NCI-H2171 treated with DMSO at 0.1 percent for 48 hours (cell line): ENCODE measurements around the gene CPNE9.

Experiments
- DNase-seq: peaks from one replicate; lab custom pipeline; 2025; lab: John Stamatoyannopoulos, UW

Gene CPNE9

DNA sequence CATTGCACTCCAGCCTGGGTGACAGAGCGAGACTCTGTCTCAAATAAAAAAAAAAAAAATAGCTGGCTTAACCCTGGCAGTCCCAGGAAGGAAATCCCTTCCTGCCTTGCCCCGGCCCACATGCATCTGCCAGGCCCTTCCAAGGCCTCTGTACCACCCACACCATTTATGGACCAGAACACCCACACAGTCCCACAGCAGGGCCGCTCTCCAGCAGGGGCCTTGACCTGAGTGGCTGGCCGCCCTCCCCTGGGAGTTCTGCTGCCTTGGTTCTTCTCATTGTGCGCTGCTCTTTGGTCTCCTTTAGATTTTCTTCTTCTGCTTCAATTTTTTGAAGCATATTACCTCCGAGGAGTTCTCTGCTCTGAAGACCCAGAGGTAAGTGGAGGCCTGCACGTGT lies 16.1 kb upstream of the CPNE9 start:
- no peak for DNase-seq

DNA sequence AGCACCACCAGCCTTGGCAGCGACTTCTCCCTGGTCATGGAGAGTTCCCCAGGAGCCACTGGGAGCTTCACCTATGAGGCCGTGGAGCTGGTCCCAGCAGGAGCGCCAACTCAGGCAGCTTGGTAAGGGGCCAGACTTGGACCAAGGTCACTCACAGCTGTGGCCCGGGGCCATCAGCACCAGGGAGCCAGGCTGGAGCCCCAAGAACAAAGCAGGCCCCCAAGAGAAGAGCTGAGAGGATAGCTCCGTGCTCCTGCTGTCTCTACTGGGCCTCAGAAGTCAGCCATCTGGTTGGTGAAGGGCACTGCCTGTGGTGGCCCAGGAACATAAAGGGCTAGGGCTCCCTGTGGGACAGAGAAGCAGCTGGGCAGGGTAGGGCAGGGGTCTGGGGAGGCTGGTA lies 14.7 kb upstream of the CPNE9 start:
- no peak for DNase-seq

DNA sequence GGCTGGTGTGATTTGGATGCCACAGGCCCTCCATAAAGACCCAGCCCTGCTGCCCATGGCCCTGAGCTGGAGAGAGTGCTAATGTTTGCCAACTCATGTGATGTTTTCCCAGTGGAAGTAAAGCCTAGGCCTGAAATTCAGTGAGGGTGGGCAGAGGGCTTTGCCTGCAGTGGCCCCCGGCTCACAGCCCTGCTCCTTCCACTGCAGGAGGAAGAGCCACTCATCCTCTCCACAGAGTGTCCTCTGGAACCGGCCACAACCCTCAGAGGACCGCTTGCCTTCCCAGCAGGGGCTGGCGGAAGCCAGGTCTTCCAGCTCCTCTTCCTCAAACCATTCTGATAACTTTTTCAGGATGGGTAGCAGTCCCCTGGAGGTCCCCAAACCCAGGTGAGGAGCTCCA lies 13.9 kb upstream of the CPNE9 start:
- no peak for DNase-seq

DNA sequence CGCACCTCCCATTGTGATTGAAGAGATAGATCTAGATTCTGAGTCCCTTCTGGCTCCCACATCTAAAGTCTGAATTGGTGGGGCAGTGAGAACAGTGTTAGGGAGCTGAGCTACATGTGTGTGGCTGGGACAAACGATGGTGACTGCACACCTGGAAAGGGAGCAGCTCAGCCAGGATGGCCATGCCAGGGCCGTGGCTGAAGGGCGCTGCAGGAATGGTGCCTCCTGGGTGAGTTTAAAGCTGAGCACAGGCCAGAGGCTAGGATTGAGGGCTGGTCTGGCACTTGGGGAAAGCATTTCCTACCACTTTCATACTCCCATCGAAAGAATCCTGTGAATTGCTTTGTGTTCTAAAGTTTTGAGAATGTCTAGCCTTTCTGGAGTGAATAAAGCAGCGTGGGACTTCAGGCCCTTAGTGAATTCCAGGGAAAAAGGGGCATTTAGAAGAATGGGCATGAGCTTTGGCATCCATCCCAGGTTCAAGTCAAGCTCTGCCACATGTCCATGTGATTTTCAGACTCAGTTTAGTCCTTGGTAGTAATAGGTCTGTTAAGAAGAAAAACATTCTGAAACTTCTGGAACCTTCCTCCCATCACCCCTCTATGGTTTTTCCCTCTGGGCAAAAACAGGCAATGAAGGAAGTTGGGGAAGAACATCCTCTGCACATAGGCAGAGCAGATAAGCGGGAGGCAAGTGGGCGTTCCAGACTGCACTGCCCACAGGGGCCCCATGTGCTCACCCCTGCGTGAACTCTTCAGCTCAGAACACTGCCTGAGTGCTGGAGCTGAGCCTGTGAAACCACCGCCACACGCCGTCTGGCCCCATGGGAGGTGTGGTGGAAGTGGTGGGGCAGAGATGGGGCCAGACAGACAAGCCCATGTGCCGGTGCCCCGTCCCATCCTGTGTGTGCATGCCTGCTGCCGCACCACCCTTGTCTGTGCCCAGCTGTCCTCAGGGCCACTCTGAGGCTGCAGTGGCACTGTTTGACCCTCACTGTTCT lies 12.9 kb upstream of the CPNE9 start:
- DNase-seq: no peak

DNA sequence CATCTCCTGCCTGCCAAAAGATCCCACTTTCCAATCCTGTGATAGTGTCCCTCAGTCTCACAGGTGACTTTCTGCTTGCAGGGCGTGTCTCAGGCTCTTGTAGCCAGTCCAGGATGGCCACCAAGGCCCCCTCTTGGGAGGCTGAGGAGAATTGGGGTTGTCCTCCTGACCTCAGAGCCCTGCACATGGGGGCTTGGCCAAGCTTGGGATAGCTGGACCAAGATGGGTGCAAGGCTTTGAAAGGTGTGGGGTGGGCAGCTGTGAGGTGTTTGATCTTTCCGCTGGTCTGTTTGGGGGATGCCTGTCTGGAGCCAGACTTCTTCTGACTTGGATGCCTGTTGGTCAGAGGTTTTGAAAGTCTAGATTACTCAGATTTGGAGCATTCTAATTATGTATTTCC lies 12.0 kb upstream of the CPNE9 start:
- no peak for DNase-seq

DNA sequence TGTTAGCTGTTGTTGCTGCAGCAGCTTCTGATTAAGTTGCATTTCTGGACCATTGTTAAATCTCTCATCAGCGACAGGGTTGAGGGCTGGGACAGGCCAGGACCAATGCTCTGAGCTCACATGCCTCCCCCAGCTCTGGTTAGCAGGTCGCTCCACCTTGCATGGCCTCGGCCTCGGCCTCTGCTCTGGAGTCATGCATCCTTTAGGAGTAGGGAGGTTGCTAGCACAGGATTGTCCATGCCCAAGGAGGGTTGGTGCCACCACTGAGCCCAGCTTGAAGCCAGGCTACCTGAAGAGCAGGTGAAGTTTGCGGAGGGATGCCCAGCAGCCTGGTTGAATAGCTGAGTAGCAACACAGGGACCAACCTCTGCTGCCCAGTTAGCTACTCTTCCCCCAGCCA lies 11.2 kb upstream of the CPNE9 start:
- DNase-seq: no peak

DNA sequence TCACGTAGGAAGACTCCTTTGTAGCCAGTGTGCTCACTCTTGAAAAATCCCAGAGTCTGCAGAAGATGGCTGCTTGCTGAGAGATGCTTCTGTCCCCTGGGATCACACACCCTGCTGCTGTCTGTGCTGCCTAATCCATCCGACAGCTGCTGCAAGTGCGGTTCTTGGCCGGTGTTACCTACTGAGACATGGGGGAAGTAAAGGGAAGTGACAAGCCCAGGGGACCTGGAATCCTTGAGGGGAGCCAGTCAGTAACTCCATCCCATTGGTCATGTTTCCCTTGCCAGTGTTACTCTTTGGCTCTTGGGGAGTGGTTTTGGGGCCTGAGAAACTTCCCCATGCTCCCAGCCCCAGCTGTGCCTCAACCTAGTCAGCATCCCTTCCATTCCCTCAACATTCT lies 8.3 kb upstream of the CPNE9 start:
- DNase-seq: peak; percentile 61

DNA sequence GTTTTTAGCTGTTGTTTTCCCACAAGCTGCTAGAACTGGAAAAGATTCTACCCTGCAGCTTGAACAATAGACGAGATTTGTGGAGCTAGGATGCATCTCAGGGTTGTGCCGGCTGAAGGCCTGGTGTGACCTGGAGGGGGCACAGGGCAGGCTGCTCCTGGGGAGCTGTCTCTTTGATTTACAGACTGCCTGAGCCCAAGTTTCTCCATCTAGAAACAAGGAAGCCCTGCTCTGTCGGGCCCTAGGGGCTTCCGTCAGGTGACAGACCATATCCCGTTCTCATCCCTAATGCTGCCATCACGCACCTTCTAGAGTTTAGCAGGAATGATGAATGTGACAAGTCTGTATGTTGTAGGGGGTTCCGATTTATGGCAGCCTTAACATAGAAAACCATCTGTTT lies 7.9 kb upstream of the CPNE9 start:
- DNase-seq: no peak

DNA sequence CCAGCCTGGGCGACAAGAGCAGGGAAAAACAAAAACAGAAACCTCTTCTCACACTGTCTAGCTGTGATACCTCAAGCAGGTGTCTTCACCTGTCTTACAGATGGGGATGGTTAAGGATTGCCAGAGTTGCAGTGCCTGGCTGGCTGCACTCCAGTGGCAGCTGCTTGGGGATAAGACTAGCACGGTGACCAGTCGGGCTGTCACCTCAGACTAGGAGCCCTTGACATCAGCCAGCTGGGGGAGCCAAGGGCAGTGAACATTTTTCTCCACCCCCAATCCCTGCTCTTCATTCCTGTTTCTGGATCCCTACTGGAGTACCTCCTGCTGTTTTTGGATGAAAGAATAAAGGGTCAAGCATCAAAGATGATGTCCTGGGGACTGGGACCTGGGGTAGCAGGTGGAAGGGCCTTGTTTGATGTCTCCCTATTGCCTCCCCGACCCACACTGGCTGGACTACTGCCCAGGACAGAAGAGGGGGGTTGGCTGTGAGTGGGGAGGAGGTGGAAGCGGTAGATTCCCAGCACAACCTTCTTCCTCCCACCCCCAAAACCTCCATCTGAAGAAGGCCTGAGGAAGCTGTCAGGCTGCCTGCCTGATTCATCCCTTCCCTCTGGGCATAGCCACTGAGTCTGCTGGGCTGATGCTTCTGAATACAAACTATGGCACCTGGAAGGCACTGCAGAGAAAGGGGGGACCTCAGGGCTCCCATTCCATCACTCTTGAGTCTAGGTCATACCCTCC lies 7.0 kb upstream of the CPNE9 start:
- no peak for DNase-seq

DNA sequence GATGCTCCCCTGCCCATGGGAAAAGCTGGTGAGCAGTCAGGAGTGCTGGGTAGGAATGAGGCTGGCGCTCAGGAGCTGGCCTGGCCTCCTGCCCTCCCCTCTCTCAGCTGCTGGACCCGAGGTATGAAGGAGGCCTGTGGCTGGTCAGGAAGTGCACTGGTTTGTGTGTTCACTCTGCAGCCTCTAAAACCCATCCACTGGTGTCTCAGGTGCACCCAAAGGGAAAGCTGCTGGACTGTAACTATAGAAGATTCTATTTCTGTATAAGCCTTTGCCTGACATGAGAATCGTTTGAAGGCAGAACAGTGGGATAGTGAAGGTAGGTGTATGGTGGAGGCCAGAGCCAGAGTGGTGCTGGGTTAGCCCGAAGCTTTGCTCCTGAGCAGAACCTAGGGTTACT lies 5.7 kb upstream of the CPNE9 start:
- DNase-seq: no peak

DNA sequence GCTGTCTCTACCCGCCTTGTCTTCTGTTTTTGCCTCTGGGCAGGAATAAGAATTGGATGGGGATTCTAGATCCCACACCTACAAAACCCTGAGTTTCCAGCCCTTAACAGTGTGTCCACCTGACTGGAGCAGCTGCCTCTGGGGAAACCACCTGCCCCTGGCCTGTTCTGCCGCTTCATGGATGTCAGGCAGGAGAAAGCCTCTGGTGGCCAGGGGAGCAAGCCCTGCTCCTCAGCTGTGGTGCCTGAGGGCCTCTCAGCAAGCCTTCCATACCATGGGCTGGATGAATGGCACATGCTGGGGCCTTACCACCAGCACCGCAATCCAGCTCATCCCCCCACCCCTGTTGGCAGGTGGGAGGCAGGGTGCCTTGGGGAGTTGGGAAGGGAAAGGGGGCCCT lies 5.3 kb upstream of the CPNE9 start:
- no peak for DNase-seq

DNA sequence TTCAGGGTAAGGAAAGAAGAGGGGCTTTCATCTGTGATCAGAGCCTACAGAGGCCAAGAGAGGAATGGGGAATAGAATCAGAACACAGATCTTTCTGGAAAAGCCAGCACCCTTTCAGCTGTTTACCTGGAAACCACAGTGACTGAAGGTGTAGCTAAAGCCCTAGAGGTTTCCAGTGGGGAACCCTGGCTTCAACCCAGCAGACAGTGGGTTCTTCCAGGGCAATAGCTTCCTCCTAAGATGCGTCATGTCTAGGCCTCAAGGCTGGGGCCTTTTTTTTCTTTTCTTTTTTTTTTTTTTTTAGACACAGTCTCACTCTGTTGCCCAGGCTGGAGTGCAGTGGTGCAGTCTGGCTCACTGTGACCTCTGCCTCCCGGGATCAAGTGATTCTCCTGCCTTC lies 3.1 kb upstream of the CPNE9 start:
- DNase-seq: no peak

DNA sequence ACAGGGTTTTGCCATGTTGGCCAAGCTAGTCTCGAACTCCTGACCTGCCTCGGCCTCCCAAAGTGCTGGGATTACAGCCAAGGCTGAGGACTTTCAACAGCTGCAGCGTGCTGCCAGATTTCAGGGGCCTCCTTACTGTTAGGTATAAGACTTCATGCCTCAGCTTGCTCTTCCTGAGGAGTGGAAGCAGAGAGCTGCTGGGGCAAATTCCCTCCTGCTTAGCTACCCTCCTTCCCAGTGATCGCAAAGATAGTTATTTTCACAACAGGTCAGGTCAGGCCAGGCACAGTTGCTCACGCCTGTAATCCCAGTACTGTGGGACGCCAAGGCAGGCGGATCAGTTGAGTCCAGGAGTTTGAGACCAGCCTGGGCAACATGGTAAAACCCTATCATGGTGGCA lies 2.6 kb upstream of the CPNE9 start:
- no peak for DNase-seq

DNA sequence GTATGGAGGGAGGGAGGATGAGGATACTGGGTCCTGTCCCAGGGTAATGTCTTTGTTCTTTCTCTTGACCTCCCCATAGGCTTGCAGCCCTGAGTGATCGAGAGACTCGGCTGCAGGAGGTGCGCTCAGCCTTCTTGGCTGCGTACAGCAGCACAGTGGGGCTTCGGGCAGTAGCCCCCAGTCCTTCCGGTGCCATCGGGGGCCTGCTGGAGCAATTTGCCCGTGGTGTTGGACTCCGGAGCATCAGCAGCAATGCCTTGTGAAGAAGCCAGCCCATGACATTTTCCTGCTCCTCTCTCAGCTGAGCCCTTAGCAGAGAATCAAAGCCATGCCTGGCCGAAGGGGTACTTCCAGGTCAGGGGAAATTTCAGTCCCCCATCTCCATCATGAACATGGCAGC lies 1.9 kb upstream of the CPNE9 start:
- DNase-seq: no peak

DNA sequence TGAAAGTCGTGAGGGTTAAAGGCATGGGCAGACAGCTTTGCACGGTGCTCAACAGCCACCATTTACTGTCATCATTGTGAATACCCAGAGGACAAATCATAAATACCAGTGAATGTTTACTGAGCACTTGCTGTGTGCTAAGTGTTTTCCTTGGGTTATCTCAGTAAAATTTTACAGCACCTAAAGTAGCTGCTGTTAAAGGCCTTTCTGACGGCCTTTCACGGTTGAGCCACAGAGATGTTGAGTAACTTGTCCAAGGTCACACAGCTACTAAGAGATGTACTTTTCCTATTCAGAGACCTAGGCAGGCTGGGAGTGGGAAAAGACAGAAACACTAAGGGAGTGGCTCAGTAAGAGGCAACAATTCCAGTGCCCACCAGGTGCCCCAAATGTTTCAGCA lies 393 bp upstream of the CPNE9 start:
- no peak for DNase-seq

DNA sequence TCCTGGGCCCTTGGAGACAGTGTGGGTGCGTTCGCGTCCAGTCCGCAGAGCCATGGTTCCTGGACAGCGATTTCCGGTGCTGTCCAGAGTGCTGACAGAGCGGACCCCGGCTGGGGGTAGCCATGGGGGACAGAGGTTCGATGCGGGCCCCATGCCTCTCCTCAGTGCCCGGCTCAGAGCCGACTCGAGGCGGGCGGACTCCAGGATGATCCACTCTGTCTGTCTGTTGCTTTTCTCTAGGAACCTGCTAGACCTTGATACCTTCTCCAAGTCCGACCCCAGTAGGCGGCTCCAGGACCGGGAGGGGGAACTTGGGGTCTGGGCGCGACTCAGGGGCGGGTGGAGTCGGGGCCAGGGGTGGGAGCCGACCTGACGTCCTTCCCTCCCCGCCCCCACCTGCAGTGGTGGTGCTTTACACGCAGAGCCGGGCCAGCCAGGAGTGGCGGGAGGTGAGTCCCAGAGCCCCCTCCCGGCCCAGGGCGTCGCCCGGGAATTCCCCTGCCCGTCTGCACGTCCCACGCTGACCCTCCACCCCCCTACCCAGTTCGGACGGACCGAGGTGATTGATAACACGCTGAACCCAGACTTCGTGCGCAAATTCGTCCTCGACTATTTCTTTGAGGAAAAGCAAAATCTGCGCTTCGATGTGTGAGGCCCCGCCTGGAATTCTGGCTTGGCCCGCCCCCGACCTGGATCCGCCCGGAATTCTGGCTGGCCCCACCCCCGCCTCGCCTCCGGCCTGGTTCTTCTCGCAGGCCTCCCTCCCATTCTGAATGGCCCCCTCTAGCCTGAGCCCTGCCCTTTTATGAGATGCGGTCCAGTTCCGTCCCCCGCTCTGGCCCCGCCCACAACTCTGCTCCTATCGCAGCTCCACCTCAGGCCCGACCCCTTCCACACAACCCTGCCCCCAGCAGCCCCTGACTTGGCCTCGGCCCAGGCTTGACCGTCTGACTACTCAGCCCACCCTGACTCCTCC lies 1.0 kb downstream of the CPNE9 start:
- DNase-seq: peak; percentile 4

DNA sequence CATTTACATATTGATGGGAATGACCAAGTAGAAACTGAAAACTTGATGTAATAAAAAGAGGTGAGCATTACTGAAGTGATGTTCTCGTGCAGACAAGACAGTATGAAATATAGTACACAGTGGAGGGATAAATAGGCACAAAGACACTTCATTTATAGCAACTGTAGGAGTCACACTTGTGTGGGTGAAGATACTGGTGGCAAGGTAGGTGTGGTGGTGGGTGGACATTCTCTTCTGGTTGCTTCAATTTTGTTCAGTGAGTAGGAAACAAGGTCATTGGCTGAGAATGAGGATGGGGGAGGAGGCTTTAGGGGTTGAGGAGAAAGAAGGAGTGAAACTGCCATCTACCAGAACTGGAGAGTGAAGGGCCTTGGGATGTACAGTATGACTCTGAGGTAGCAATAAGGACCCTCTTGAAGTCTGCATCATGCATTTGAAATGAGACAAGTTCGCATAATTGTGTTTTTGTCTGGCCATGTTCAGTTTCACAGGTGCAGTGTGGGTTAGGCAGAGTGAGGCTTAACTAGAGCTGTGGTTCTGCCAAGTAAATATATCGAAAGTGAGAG lies 6.6 kb downstream of the CPNE9 start:
- no peak for DNase-seq

DNA sequence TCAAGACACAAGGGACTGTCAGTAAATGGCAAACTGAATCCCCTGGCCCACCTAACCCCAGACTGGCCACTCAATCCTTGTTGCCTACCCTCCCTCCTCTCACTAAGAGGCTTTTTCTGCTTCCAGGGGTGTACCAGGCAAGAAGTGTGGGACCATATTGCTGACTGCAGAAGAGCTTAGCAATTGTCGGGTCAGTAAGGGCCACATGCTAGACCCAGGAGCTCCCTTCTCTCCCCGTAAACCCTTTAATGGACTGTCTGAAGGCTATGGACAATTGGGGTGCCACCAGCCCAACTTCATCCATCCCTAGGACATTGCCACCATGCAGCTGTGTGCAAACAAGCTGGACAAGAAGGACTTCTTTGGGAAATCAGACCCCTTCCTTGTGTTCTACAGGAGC lies 8.8 kb downstream of the CPNE9 start:
- DNase-seq: no peak

DNA sequence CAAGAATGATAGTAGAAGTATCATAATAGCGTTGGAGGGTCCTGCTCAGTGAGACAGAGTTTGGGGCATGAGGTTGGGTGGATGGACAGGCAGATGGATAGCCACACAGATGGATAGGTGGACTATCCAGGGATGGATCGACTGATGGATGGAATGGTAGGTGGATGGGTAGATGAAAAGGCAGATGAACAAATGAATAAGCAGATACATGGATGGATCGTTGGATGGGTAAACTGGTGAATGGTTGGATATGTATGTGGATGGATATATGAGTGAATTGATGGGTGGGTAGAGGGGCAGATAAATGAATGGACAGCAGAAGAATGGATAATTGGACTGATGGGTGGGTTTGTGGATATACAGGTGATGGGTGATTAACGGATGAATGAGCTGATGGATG lies 9.5 kb downstream of the CPNE9 start:
- no peak for DNase-seq

DNA sequence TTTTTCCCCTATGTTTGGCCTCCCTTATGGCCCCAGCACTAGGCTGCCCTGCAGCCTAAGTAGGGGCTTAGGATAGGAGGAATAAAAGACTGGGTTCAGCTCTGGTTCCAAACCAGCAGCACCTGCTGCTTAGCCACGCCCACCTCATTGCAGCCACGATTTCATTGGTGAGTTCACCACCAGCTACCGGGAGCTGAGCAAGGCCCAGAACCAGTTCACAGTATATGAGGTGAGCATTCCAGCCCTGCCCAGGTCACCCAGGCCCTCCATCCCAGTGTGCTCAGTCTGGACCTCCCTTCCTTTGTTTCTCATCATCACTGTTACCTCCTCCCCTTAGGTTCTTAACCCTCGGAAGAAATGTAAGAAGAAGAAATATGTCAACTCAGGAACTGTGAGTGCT lies 11.5 kb downstream of the CPNE9 start:
- no peak for DNase-seq

DNA sequence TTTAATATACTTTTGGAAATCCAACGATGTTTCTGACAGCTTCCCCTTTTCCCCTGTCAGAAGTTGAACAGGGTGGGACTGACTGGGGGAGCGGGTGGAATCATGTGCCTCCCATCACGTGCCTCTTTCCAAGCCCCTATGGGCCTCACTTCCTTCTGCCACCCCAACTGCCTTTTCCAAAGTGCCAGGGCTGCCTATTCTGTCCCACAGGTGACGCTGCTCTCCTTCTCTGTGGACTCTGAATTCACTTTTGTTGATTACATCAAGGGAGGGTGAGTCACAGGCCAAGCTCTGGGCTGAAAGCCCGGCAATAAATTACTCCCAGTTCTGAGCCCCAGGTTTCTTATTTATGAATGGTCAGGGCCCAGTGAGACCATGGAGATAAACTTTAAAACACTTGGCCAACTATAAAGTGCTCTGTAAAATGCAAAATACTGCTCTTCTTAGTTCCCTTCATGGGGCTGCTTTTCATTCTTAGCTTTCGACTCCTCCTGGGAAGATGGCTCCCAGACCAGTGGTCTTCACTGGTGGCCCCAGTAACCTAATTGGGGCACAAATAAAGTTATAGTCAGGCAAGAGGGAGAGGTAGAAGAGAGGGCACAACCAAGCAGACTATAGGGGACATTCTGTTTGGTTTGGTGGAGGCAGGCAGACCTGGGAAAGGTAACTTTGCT lies 12.3 kb downstream of the CPNE9 start:
- DNase-seq: no peak
